Neural cell (in vitro differentiated cells): ENCODE measurements around the gene SF3B6. TPM values are rescaled to one million over a fixed set of nuclear protein-coding genes. Genes with fewer than 3 reads are reported as not detected.

Experiments
- H2AFZ ChIP-seq: fragments of 200-600, 300-800 bp; sonication (generic), shearing (Covaris generic); 2 replicates; pipeline ENCODE4 v1.6.0; 2014; ENCODE audit warnings: low read depth, mild to moderate bottlenecking, antibody characterized with exemption, low read length, moderate library complexity
- H3F3A ChIP-seq: fragments of 200-600 bp; shearing (Covaris generic); 2 replicates; pipeline ENCODE4 v1.6.1; 2016; ENCODE audit warnings: mild to moderate bottlenecking, moderate library complexity, mixed read lengths, antibody characterized with exemption, low read length; ENCODE audit not compliant: insufficient read depth, poor library complexity, severe bottlenecking
- H3K27ac ChIP-seq: fragments of 200-600, 300-800 bp; sonication (generic), shearing (Covaris generic); 2 replicates; pipeline ENCODE4 v1.5.1; 2014; ENCODE audit warnings: mild to moderate bottlenecking, low read length, moderate library complexity
- H3K27me3 ChIP-seq: fragments of 300-800, 200-600 bp; sonication (generic), shearing (Covaris generic); 2 replicates; pipeline ENCODE4 v1.6.0; 2014; ENCODE audit warnings: mild to moderate bottlenecking, low read depth, low read length, moderate library complexity; ENCODE audit not compliant: insufficient read depth
- H3K36me3 ChIP-seq: fragments of 300-800, 200-600 bp; sonication (generic), shearing (Covaris generic); 2 replicates; pipeline ENCODE4 v1.5.1; 2014; ENCODE audit warnings: mild to moderate bottlenecking, antibody characterized with exemption, low read length, moderate library complexity; ENCODE audit not compliant: insufficient read depth
- H3K4me2 ChIP-seq: fragments of 300-800, 200-600 bp; sonication (generic), shearing (Covaris generic); 2 replicates; pipeline ENCODE4 v1.6.0; 2014; ENCODE audit warnings: mild to moderate bottlenecking, low read length
- H3K4me3 ChIP-seq: fragments of 300-800, 200-600 bp; sonication (generic), shearing (Covaris generic); 2 replicates; pipeline ENCODE4 v1.5.1; 2014; ENCODE audit warnings: mild to moderate bottlenecking, low read length, moderate library complexity
- H3K79me2 ChIP-seq: fragments of 200-600 bp; shearing (Covaris generic); replicated peaks from 2 replicates; pipeline ENCODE4 v1.6.0; 2014; ENCODE audit warnings: mild to moderate bottlenecking, low read length, moderate library complexity; ENCODE audit not compliant: insufficient read depth
- H3K9ac ChIP-seq: fragments of 300-800, 200-600 bp; sonication (generic), shearing (Covaris generic); 2 replicates; pipeline ENCODE4 v1.6.1; 2016; ENCODE audit warnings: mild to moderate bottlenecking, low read length, mixed read lengths
- H3K9me2 ChIP-seq: fragments of 200-600 bp; shearing (Covaris generic); 2 replicates; pipeline ENCODE4 v1.6.1; 2016; ENCODE audit warnings: mild to moderate bottlenecking, low read length, mixed read lengths; ENCODE audit not compliant: insufficient read depth
- H3K9me3 ChIP-seq: fragments of 200-600, 300-800 bp; sonication (generic), shearing (Covaris generic); 2 replicates; pipeline ENCODE4 v1.6.1; 2016; ENCODE audit warnings: mild to moderate bottlenecking, mixed run types, low read length, moderate library complexity, mixed read lengths
- H4K20me1 ChIP-seq: fragments of 200-600 bp; shearing (Covaris generic); 2 replicates; pipeline ENCODE4 v1.6.1; 2016; ENCODE audit warnings: mild to moderate bottlenecking, mixed run types; ENCODE audit not compliant: insufficient read depth
- CTCF ChIP-seq: fragments of 450-650 bp; IDR thresholded peaks from 2 replicates; pipeline ENCODE4 v1.5.1; 2014; ENCODE audit warnings: antibody characterized with exemption, mild to moderate bottlenecking, moderate library complexity; ENCODE audit not compliant: poor library complexity, severe bottlenecking
- EP300 ChIP-seq: fragments of 450-650 bp; conservative IDR thresholded peaks from 2 replicates; pipeline ENCODE4 v1.6.1; 2014; ENCODE audit warnings: antibody characterized with exemption, mild to moderate bottlenecking, moderate library complexity; ENCODE audit not compliant: poor library complexity, severe bottlenecking
- EZH2 ChIP-seq: fragments of 200-600, 300-800 bp; shearing (Covaris generic), sonication (generic); IDR thresholded peaks from 2 replicates; pipeline ENCODE4 v1.6.1; 2014; ENCODE audit warnings: antibody characterized with exemption, low read length, borderline replicate concordance, mild to moderate bottlenecking; ENCODE audit not compliant: insufficient read depth, poor library complexity, severe bottlenecking
- MXI1 ChIP-seq: fragments of 450-650 bp; conservative IDR thresholded peaks from 2 replicates; pipeline ENCODE4 v1.6.1; 2014; ENCODE audit warnings: antibody characterized with exemption, mild to moderate bottlenecking; ENCODE audit not compliant: poor library complexity, severe bottlenecking
- POLR2AphosphoS5 ChIP-seq: IDR thresholded peaks from 2 replicates; pipeline ENCODE4 v1.6.1; 2012
- RAD21 ChIP-seq: fragments of 450-650 bp; conservative IDR thresholded peaks from 2 replicates; pipeline ENCODE4 v1.6.1; 2014; ENCODE audit warnings: antibody characterized with exemption, mild to moderate bottlenecking, moderate library complexity
- REST ChIP-seq: IDR thresholded peaks from 2 replicates; pipeline ENCODE4 v1.6.1; 2012; ENCODE audit warnings: borderline replicate concordance
- SMC3 ChIP-seq: fragments of 450-650 bp; conservative IDR thresholded peaks from 2 replicates; pipeline ENCODE4 v1.6.1; 2014; ENCODE audit warnings: antibody characterized with exemption, mild to moderate bottlenecking, moderate library complexity; ENCODE audit not compliant: poor library complexity
- TAF1 ChIP-seq: IDR thresholded peaks from 2 replicates; pipeline ENCODE4 v1.6.1; 2012; ENCODE audit warnings: low read depth
- polyA plus RNA-seq: library from polyadenylated mRNA; depleted of rRNA; stranded (reverse); fragments of >200 nt; gene quantifications from 2 replicates; pipeline ENCODE4 v1.2.3, GENCODE V29; 2014

SF3B6 gene
- polyA plus RNA-seq, 1 donor from 2014 or later: 442 TPM

GRCh38 chr2:24106786-24107185 lies 30.7 kb upstream of the SF3B6 start:
- no peak overlapping the region for H3K27ac ChIP-seq
- peaks cover 2% of the 10 kb centered on the region for H3K9me3 ChIP-seq
- no peak overlapping the region for H3K9ac ChIP-seq
- no peak for TF ChIP-seq POLR2AphosphoS5
- TF ChIP-seq RAD21: no peak
- no peak for TF ChIP-seq SMC3
- no peak for TF ChIP-seq EZH2
- no peak for TF ChIP-seq TAF1
- no peak for TF ChIP-seq MXI1
- TF ChIP-seq REST: no peak
- TF ChIP-seq EP300: no peak
- TF ChIP-seq CTCF: no peak
- no peaks in the 10 kb centered on the region for H3K27me3 ChIP-seq
- no peak overlapping the region for H3K4me3 ChIP-seq
- H3K79me2 ChIP-seq: no peaks in the 10 kb centered on the region
- no peaks in the 10 kb centered on the region for H3K36me3 ChIP-seq
- H3K4me2 ChIP-seq: no peak overlapping the region
- no peaks in the 10 kb centered on the region for H3F3A ChIP-seq
- no peaks in the 10 kb centered on the region for H4K20me1 ChIP-seq
- no peaks in the 10 kb centered on the region for H3K9me2 ChIP-seq
- H2AFZ ChIP-seq: no peak overlapping the region

- Histone ChIP-seq H3F3A (no peaks in the 10 kb centered on the region), H3K27ac (no peak overlapping the region), H3K36me3 (no peaks in the 10 kb centered on the region), H3K9ac (no peak overlapping the region), H2AFZ (no peak overlapping the region), H3K27me3 (no peaks in the 10 kb centered on the region), H4K20me1 (no peaks in the 10 kb centered on the region), H3K4me3 (no peak overlapping the region), H3K4me2 (no peak overlapping the region), H3K79me2 (no peaks in the 10 kb centered on the region), H3K9me2 (no peaks in the 10 kb centered on the region), H3K9me3 (peaks cover 2% of the 10 kb centered on the region)
- TF ChIP-seq EP300 (no peak), MXI1 (no peak), TAF1 (no peak), REST (no peak), RAD21 (no peak), SMC3 (no peak), POLR2AphosphoS5 (no peak), CTCF (no peak), EZH2 (no peak)
These were observed 29.7 kb upstream of the SF3B6 start for GRCh38 chr2:24105816-24106215.
